Measurements from ENCODE around the gene PPP4R4.
"Not testable (repeated sequence)": the region's sequence is repeated elsewhere in the genome, so short reads cannot be mapped to it uniquely, and the experiment has no call there.

The PPP4R4 gene

DNA sequence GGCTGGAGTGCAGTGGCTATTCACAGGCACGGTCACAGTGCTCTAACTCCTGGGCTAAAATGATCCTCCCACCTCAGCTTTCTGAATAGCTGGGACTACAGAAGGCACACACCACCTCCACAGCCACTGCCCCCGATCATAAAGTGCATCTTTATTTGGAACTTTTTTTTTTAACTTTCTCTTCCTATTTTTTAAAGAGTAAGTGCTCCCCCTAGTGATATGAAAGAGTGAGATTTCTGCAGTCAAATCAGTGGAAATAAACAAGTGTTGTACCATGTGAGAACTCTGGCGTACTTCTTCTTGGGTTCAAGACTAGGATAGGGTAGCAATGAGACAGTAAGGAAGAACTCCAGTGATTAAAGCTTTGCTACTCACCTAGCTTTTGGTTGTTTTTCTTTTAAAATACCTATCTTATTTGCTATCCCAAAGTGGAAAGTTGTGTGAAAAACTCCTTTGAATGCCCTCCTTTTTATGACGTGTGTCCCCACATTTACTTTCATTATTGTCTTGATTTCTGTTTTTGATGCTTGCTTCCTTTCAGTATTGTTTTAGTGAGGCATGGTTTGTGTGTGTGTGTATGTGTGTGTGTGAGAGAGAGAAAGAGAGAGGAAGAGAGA, 6.6 kb downstream of the PPP4R4 start:
- no peak for DNase-seq

DNA sequence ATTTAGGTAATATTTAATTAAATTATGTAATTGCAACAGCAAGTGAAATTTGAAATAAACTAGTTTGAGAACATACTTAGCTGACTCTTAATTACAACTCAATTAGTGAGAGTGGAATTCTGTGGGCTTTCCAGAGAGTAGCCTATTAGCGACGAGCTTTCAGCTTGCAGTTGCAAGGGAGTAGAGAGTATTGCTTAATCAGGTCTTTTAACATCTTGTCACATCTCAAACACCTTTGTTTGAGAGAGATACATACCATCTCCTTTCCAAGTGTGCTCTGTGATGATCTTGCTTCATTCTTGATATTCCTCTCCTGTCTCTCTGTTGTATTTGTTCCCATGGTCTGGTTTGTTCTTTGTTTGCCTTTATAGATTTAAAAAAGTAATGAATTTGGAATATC, 7.7 kb downstream of the PPP4R4 start:
- no peak for DNase-seq

DNA sequence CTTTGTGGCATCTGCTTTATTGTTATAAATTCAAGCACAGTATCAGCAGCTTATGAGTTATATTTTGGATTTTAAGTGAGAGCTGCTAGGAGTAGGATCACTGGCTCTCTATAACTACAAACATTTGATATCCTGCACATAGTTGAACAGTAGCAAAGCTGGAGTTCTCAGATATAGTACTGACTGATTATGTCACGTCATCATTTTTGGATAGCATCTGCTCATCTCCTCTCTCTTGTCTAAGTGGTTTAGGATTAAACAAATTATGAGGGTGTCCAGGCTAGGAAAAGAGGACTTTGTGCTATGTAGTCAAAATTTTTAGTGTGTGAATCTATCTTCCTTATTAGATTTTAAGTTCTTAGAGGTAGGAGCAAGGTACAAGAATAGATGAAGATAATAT, 18.4 kb downstream of the PPP4R4 start:
- DNase-seq = no peak

DNA sequence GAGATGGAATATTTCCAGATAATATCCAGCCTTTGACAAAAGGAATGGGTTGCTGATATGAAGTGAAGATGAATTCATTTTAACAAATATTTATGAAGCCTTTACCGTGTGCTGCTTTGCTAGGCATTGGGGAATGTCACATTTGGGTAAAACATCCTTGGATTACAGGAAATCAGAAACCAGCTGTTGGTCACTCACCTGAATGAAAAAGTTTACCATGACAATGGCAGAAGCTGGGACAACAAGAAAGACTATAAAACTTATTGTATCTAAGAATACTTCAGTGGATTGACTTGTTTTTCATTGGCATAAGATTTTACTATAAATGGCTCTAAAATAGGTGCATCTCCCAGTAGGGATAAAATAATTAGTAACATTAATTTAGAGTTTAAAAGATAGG, 19.7 kb downstream of the PPP4R4 start:
- DNase-seq = no peak

DNA sequence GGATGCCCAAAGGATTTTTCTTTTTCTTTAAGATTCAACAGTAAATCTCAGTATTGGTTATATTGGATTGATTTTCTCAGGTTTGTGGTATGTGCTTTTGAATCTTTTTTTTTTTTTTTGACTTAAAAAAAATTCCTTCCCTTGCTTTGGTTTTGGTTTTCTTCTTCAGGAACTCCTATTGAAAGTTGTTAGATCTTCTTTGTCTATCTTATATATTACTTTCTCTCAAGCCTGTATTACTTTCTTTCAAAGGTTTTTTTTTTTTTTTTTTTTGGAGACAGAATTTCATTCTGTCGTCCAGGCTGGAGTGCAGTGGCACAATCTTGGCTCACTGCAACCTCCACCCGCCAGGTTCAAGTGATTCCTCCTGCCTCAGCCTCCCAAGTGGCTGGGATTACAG, 21.9 kb downstream of the PPP4R4 start:
- no peak for DNase-seq

DNA sequence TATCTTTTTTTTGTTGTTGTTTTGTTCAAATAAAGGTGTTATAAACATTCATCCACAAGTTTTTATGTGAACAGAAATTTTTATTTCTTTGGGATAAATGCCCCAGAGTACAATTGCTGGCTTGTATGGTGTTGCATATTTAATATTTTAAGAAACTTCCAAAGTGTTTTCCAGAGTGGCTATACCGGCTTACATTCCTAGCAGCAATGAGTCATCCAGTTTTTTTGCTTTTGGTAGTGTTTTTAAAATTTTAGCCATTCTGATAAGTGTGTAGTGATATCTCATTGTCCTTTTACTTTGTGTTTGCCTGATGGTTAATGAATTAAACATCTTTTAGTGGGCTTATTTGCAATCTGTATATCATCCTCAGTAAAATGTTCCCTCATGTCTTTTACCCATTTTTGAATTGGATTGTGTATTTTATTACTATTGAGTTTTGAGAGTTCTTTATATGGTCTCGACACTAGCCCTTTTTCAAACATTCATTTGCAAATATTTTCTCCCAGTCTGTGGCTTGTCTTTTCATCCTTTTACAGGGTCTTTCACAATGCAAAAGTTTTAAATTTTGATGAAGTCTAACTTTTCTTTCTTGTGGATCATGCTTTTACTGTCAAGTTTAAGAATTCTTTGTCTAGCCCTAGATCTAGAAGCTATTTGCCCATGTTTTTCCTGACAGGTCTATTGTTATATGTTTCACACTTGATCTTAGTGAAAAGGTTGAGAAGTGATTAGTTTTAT, 29.5 kb downstream of the PPP4R4 start:
- no peak for DNase-seq

DNA sequence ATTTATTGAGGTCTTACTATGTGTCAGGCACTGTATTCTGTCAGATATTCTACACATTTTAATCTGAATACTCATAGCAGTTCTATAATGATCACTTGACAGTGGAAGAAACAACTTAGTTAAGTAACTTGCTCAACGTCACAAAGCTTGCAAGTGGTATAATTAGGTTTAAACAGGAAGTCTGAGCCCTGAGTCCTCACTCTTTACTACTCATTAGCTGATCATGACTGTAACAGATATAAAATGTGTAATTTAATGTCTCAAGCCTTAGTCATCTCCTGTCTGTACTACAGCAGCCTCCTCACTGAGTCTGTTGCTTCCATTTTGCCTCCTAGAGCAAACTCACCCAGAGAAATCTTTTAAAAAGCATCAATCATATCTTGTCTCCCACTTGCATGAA, 38.9 kb downstream of the PPP4R4 start:
- DNase-seq = no peak

DNA sequence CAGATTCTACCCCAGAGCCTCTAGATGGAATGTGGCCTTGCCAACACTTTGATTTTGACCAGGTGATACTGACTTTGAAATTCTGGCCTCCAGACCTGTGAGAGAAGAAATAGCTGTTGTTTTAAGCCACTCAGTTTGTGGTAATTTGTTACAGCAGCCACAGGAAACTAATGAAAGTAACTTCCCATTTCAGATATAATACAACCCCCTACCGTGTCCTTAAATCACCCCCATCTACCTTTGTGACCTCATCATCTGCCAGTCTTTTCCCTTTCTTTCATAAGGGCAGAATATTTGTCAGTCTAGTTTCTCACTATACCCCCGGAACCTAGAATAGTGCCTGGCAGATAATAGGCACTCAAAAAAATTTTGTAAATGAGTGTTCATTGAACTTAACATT, 39.6 kb downstream of the PPP4R4 start:
- DNase-seq = no peak

DNA sequence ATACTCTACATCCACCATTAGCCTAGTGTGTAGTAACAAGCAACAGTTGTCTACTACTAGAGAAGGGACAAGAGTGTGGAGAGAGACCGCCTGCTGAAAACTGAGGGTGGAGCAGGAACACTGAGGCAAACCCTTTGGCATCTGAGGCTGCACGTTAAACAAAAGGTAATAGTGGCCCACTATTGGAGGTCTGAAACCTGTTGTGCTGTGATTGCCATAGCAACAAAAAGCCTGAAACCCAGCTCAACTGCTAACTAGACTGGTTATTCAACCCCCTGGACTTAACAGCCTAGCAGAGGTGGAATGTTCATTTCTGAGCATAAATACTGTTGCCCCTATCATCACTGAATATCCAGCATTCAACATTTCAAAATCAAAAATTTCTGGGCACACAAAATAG, 43.0 kb downstream of the PPP4R4 start:
- no peak for DNase-seq

DNA sequence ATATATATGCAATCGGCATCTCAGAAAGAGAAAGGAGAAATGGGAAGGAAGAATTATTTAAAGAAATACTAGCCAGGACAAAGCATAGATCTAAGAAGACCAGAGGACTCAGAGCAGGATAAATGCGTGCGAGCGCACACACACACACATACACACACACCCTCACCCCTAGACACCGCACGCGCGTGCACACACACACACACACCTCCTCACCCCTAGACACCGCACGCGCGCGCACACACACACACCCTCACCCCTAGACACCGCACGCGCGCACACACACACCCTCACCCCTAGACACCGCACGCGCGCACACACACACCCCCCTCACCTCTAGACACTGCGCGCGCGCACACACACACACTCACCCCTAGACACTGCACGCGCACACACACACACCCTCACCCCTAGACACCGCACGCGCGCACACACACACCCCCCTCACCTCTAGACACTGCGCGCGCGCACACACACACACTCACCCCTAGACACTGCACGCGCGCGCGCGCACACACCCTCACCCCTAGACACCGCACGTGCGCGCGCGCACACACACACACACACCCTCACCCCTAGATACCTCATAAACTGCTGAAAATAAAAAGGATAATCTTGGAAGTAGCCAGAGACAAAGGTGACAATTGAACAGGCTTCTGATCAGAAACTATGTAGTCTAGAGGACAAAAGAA, 44.2 kb downstream of the PPP4R4 start:
- not testable (repeated sequence) for DNase-seq

DNA sequence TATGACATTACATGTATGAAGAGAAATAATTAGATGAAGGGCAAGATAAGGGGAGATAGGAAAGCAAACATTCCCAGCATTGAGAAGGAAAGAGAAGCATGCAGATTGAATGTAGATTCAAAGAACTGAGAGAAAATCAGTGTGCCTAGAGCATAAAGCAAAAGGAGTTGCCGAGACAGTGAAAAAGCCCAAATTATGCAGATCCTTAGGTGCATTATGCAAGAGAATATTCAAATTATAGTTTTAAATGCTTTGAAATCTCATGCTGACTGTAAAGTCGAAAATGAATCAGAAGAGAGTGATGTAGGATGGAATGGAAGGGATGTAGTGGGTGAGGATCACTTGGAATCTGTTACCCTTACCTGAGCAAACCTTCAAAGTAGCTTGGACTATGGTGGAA, 49.9 kb downstream of the PPP4R4 start:
- DNase-seq = no peak

DNA sequence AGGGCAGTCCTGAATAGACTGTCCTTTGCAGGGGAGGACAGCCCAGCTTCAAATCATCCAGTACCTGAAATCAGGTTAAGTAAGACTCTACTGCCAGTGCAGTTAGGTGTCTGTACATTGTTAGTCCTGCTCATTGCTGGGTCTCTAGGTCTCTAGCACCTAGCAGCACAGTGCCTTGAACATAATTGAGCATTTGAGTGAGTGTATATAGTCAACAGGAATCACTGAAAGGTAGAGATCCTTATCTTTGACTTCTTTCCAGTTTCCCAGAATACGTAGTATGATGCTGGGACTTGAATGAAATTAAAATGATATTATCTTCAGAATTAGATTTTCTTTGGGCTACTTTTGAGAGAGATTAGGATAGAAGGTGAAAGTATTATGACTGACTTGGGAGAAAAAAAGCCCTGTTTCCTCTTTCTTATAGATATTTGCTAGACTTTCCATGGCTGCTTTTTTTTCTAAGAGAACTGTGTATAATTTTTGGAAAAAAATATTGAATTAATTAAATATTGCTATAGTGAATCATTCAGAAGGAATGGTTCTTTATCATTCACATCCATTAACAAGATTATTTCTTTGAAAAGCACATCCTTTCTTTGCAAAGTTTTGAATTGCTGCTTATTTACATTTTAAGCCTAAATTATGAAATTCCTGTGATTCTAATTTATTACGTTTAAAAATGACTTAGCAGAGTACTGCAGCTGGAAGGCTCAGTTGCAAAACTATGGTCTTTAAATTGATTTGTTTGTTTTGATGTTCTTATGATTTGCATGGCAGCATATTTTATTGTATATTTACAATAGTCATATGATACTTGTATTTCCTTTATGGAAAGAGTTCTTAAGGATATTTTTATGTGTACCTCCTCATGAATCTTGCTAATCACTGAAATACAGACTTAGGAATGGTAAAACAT, 51.6 kb downstream of the PPP4R4 start:
- DNase-seq = no peak

DNA sequence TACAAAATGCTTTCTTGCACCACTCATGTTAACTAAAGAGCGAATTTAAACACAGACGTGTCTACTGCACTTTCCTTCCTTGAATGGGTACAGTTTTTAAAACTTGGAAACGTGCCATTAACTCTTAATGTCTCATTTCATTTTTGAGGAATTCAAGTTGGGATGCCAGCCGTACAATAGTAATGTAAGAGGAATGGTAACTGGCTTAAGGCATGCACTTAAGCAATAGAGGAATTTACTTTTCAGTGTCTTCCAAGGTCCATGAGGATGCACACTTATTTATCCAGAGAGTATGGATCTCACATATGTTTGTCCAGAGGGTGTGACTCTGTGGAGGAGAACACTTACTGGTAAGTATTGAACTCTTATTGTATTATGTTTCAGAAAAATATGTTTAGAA, 52.9 kb downstream of the PPP4R4 start:
- no peak for DNase-seq

DNA sequence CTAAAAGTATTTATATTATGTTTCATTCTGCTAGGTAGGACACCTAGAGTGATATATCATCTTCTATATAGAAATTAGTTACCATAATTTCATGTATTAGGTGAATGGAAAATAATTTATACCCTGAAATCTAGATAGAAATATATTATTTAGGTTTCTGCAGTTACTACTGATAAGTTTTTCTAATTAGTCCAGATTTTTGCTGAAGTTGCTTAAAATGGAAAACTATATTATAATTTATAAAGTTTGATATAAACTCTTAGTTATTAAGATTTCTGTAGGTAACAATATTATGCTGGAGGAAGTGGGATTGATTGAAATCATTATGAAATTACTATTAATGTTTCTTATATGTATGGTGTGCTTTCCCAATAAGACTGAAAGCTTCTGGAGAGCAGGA, 62.9 kb downstream of the PPP4R4 start:
- no peak for DNase-seq

DNA sequence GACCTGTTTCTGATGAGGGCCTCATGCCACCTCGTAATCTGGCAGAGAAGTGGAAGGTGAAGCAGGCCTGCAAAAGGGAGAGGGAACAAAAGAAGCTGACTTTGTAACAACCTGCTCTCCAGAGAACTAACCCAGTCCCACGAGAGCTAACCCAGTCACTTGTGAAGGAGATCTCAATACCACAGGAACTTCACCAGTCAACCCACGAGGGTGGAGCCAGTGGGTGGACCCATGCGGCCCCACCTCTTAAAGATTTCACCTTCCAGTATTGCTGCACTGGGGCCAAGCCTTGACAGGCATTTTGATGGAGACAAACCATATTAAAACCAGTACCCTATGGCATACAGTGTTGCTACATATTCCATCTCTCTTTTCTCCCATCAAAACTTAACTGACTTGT, 63.9 kb downstream of the PPP4R4 start:
- DNase-seq = no peak

DNA sequence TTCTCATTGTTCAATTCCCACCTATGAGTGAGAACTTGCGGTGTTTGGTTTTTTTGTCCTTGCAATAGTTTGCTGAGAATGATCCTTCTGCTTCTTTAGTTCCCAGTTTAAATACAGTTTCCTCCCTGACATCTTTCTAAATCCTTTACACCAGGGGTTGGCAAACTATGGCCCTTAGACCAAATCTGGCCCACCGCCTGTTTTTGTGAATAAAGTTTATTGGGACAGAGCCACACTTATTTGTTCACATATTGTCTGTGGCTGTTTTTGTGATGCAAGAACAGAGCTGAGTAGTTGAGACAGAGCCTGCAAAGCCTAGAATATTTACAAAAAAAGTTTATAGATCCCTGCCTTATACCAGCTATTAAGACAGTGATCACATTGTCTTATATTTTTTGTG, 65.3 kb downstream of the PPP4R4 start:
- no peak for DNase-seq

DNA sequence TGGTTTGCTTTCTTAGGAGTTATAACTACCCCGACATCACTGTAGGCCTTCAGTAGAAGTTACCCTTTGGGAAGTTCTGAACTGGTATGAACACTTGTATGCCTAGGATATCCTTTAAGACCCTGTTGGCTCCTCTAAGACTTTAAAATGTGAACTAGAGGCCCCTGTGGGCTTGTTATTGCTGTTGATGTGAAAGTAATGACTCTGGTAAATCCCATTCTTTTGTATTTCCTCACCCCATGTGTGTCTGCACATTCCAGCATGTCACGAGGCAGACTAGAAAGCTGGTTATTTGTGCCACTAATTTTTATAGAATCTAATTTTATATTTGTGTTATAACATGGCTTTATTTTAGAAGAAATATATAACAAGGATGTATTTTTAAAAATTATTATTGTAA, 70.1 kb downstream of the PPP4R4 start:
- no peak for DNase-seq

DNA sequence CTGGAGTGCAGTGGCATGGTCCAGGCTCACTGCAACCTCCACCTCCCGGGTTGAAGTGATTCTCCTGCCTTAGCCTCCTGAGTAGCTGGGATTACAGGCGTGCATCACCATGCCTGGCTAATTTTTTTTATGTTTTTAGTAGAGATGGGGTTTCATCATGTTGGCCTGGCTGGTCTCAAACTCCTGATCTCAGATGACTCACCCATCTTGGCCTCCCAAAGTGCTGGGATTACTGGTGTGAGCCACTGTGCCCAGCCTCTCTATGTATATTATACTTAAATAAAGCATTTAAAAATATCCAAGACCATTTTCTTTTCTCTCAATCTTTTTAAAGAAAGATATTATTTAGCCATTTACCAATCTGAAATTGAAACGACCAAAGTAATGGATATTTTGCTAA, 90.1 kb downstream of the PPP4R4 start:
- not testable (repeated sequence) for DNase-seq

DNA sequence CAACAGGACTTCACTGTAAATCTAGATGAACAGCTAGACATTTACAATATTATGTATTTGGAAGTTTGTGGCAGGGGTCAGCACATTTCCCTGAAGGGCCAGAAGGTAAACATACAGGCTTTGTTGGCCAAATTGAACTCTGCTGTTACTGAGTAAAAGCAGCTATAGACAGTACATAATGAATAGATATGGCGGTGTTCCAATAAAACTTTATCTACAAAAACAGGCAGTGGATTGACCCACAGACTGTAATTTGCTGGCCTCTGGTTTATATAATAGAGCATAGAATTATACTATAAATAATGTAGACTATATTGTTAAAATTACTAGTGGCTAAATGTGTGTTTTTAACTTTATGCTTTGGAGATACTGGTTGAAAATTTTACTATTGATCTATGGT, 93.2 kb downstream of the PPP4R4 start:
- no peak for DNase-seq

DNA sequence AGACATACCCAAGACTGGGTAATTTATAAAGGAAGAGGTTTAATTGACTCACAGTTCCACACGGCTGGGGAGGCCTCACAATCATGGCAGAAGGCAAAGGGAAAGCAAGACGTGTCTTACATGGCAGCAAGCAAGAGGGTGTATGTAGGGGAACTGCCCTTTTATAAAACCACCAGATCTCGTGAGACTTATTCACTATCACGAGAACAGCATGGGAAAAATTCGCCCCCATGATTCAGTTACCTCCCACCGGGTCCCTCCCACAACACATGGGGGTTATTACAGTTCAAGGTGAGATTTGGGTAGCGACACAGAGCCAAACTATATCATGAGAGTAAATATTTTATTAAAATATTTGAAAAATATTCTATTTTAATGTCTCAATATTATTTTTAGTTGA, 94.5 kb downstream of the PPP4R4 start:
- DNase-seq = not testable (repeated sequence)

DNA sequence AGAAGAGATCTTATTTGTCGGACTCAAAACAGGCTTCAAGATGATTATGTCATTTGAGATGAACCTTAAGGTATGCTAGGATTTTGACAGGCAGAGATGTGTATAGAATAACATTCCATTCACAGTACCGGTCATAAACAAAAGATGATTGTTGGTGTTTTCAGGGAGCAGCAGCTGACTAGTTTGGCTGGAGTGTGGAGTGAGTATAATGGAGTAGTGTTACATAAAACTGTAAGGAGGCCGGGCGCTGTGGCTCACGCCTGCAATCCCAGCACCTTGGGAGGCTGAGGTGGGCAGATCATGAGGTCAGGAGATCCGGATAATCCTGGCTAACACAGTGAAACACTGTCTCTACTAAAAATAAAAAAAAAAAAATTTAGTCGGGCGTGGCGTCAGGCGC, 95.0 kb downstream of the PPP4R4 start:
- no peak for DNase-seq

DNA sequence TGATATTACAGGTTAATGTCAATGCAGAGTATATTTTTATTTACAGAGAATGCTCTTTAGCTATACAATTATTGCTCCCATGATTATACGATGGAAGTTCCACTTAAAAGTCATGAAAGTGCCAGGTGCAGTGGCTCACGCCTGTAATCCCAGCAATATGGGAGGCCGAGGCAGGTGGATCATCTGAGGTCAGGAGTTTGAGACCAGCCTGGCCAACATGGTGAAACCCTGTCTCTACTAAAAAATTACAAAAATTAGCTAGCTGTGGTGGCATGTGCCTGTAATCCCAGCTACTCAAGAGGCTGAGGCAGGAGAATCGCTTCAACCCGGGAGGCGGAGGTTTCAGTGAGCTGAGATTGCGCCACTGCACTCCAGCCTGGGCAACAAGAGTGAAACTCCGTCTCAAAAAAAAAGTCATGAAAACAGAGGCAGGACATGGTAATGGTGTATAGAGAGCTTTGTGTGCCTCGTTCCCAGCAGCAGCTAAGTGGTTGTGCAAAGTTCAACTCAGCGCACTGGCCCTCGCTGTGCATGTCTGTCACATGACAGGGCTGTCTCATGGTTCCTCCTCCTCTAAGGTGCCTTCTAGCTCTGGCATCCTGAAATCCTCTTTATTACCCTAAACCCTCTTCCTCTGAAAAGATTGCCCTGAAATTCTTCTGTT, 102.9 kb downstream of the PPP4R4 start:
- not testable (repeated sequence) for DNase-seq

DNA sequence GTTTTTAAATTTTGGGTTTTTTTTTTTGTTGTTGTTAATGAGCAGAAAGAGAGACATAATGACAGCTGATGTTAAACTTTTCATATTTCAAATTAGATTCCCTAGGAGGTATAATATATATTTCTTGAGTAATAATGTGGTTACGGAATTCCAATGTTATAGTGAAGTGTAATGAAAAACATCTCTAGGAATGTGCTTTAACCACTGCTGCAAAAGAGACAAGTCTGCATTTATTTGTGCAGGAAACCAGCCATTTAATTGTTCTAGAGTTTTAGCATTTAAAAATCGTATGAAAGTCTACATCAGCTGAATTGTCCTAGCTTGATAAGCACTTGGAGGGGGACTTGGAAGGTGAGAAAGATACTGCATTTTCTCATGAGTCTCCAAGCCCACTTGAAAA, 104.6 kb downstream of the PPP4R4 start:
- DNase-seq = no peak

Measured in activated effector memory CD4-positive, alpha-beta T cell treated with Interleukin-2 at 50 U/mL for 16 hours (primary cell).